ENCODE measurements around the gene EDC4. TPM values are rescaled to one million over a fixed set of nuclear protein-coding genes. Genes with fewer than 3 reads are reported as not detected.

Gene EDC4
- total and polyA plus RNA-seq, 10 donors, result 27.6 to 71.3 (median 59.4) TPM

DNA sequence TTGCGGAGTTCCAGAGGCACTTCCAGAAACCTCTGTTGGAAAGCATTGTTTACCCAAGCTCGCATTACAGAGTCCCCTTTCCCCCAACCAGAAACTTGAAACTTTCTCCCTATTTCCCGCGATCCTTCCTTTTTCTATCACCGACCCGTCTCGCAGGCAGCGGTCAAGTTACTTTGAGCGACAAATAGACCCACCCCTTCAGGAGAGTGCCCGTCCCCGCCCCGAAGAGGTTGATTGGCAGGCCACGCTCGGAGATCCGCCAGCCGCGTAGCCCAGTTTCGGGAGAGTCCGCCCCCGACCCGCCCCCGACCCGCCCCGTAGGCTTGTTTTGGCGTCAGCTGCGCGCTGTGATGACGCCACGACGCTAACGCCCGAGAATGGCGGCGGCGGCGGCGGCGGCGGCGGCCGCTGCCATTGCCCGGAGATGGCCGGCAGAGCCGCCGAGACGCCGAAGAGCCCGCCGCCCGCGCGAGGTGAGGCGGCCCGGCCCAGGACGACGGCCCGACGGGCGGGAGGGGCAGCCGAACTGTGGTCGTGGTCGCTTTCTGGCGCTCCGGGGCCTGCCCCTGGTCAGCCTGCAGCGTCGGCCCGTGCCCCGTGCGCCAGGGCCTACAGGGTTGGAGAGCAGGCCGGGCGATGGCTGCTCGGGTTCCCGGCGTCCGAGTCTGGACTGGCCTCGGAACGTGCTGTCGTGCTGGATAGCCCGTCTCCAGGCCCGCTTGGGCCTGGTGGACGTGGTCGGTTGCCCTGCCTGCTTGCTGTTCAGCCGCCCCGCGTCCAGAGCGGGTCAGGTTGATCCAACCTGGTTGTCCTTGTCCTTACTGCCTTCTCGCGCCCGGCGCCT lies 20.3 kb downstream of the EDC4 start, which contains the start of gene PSKH1:
Gene PSKH1, plus strand, starts transcription at position 356 of the 844 bp plus-strand sequence. CDS start 15,496 bp downstream, outside the sequence.
- Histone ChIP-seq H3K27me3 (replicated peaks in 1 of 7) (no peaks in the 10 kb centered on the region), H3K4me3 (peak within 1 kb of the TSS; percentile 86 to 97 (median 92)), H3K27ac (peak within 1 kb of the TSS; percentile 88 to 97 (median 94)), H3K9me3 (no peaks in the 10 kb centered on the region), H3K4me1 (peaks cover 21 to 59% (median 45%) of the 10 kb centered on the region in 6 donors), H3K36me3 (no peaks in the 10 kb centered on the region)
- intact Hi-C loops (cut with DNase I; ENCODE audit: low total_unique reads), result no loop called here
- WGBS, 5 donors, result 1% methylated on average over 47 to 90 of the region's 90 CpGs
- peak; percentile 99 for DNase-seq
- TF ChIP-seq POLR2AphosphoS5 (IDR thresholded peaks at IDR 0.05) (peak; percentile 82 to 90 (median 87)), POLR2A (IDR thresholded peaks at IDR 0.05) (peak in 2 of 3 donors; percentile 27 to 74)
- TF ChIP-seq, protein P1, sequence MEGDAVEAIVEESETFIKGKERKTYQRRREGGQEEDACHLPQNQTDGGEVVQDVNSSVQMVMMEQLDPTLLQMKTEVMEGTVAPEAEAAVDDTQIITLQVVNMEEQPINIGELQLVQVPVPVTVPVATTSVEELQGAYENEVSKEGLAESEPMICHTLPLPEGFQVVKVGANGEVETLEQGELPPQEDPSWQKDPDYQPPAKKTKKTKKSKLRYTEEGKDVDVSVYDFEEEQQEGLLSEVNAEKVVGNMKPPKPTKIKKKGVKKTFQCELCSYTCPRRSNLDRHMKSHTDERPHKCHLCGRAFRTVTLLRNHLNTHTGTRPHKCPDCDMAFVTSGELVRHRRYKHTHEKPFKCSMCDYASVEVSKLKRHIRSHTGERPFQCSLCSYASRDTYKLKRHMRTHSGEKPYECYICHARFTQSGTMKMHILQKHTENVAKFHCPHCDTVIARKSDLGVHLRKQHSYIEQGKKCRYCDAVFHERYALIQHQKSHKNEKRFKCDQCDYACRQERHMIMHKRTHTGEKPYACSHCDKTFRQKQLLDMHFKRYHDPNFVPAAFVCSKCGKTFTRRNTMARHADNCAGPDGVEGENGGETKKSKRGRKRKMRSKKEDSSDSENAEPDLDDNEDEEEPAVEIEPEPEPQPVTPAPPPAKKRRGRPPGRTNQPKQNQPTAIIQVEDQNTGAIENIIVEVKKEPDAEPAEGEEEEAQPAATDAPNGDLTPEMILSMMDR (IDR thresholded peaks at IDR 0.05 in 8 of 11, conservative IDR thresholded peaks at IDR 0.05 in 3 of 11), result peak in 2 of 11 experiments; percentile 9 to 39

DNA sequence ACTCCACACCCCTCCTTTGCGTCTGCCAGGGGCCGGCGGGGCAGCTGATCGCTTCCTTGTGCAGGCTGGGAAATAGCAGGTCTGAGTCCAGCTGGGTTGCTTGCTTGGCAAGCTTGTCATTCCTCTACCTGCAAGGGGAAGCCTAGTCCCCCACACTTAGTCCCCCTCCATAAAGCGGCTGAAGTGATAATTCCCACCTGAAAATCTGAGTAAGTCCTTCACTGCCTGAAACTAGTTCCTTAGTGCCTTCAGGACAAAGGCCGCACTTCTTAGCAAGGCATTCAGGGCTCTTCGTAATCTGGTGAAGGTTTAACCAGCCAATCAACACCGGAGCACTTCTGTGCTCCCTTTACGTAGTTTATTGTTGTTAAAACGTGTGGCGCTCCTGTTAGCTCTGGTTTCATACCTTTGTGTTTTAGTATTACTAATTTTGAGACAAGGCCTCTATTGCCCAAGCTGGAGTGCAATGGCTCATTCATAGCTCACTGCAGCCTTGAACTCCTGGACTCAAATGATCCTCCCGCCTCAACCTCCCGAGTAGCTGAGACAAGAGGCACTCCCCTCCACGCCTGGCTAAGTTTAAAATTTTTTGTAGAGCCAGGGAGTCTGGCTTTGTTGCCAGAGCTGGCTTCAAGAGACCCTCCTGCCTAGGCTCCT lies 21.0 kb downstream of the EDC4 start:
- 27 to 36% (median 31%) methylated on average over 13 to 14 of the region's 14 CpGs for WGBS, 5 donors
- DNase-seq, result no peak
- intact Hi-C loops (cut with DNase I; ENCODE audit: low total_unique reads), result no loop called here

DNA sequence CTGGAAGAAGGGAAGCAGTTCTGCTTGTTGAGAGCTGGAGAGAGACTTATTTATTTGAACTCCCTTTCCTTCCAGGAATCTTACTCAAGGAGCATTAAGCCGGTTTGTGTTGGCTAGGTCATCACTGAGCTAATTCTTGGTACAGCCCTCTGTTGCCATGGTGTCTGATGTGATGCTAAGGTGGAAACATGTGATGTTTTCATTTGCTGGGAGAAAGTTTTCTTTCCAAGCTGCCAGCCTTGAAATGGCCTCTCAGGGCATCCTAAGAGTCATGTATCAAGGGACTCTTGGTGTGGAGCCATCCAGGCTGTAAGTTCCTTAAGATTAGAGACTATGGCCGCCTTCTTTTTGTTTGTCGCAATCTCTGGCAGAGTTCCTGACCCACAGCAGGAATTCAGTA lies 24.4 kb downstream of the EDC4 start:
- no peaks in the 10 kb centered on the region for H3K9me3 ChIP-seq
- TF ChIP-seq POLR2AphosphoS5 (IDR thresholded peaks at IDR 0.05), result no peak
- TF ChIP-seq, protein P1 (IDR thresholded peaks at IDR 0.05 in 8 of 11, conservative IDR thresholded peaks at IDR 0.05 in 3 of 11), result no peak
- intact Hi-C loops (cut with DNase I; ENCODE audit: low total_unique reads), result no loop called here
- peaks cover 0 to 18% (median 0%) of the 10 kb centered on the region in 6 donors for H3K36me3 ChIP-seq
- H3K27me3 ChIP-seq (replicated peaks in 1 of 7), result no peaks in the 10 kb centered on the region
- 93 to 95% (median 95%) methylated on average over 3 of the region's 3 CpGs for WGBS, 5 donors
- no peak for DNase-seq
- peaks cover 21 to 70% (median 44%) of the 10 kb centered on the region in 6 donors for H3K4me1 ChIP-seq
- peak overlapping the region in 4 of 8 donors; percentile 14 to 73 (median 60) for H3K27ac ChIP-seq
- H3K4me3 ChIP-seq, result no peak overlapping the region

More for the DNA sequence above, 21.0 kb downstream of the EDC4 start:
- H3K4me1 ChIP-seq, result peaks cover 21 to 63% (median 45%) of the 10 kb centered on the region in 6 donors
- peak overlapping the region; percentile 88 to 97 (median 94) for H3K27ac ChIP-seq
- H3K27me3 ChIP-seq (replicated peaks in 1 of 7), result no peaks in the 10 kb centered on the region
- no peak for TF ChIP-seq POLR2AphosphoS5 (IDR thresholded peaks at IDR 0.05)
- TF ChIP-seq, protein P1 (IDR thresholded peaks at IDR 0.05 in 8 of 11, conservative IDR thresholded peaks at IDR 0.05 in 3 of 11), result no peak
- no peak for TF ChIP-seq POLR2A (IDR thresholded peaks at IDR 0.05)
- no peaks in the 10 kb centered on the region for H3K36me3 ChIP-seq
- H3K4me3 ChIP-seq, result peak overlapping the region; percentile 86 to 97 (median 92)
- H3K9me3 ChIP-seq, result no peaks in the 10 kb centered on the region

Measured in spleen (tissue), 11 donors.